CD1c-positive myeloid dendritic cell (primary cell): ENCODE data around the gene SMCO2.

Source experiments
- DNase-seq: peaks from one replicate; pipeline ENCODE4 v3.0.0-alpha.2; 2016; ENCODE audit errors: extremely low spot score

SMCO2 gene

GRCh38 chr12:27446436-27446835, at the start of gene SMCO2:
Gene SMCO2 (plus strand): TSS chr12:27446736. CDS start chr12:27470632, 23,896 bp downstream.
- no peak for DNase-seq

DNA sequence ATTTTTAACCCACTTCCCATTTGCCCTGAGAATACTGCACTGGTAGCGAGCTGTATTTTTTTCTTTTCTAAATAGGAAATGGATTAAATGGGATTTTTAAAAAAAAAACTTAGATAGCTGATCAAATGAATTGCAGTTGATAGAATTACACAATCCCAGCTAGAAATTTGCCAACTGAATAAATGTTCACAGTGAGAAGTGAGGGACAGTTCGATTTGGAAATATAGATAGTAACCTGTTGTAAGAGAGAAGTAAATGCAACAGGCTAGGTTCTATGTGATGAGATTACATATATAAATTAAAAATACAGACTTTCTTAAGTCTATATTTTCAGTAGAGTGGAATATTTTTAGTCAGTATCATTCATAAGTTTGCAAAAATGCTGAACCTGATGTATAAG, 48.1 kb upstream of the SMCO2 start:
- no peak for DNase-seq

DNA sequence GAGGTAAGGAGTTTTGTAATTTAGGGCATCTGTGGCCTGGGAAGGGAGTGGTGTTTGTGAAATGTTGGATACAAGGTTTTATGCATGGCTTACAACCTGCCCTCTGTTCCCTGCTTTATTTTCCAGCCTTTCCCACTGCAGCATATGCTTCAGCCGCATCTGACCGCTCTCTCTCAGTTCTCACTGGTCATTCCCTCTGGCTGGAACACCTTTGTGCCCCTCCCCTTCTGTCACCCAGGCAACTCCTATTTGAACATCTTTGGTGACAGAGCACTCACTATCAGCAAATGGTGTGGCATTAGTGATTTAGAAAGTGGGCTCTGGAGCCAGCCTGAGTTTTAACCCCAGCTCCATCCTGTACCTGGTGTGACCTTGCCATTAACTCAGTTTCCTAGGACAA, 47.5 kb upstream of the SMCO2 start:
- no peak for DNase-seq

- no peak for DNase-seq
These were observed 45.6 kb upstream of the SMCO2 start for GRCh38 chr12:27400856-27401354.

- no peak for DNase-seq
These were observed 34.5 kb upstream of the SMCO2 start for GRCh38 chr12:27412047-27412446.

DNA sequence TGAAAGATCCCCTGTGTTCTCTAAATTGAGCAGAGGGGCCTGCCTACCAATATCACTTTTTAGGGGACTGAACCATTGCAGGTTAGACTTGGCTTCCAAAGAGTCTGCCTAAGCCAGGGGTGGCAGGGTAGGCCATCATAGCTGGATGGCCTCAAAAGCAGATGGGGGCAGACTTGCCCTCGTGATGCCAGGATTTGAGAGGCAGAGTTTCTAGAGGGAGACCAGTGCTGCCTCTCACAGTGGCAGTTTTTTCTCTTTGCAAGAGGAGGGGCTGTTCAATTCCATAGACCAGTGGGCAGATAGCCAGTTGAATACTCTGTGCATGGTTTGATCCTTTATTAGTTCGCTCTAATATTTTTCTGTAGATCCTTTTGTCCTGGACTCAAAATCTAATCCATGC, 23.8 kb upstream of the SMCO2 start:
- DNase-seq = no peak

DNA sequence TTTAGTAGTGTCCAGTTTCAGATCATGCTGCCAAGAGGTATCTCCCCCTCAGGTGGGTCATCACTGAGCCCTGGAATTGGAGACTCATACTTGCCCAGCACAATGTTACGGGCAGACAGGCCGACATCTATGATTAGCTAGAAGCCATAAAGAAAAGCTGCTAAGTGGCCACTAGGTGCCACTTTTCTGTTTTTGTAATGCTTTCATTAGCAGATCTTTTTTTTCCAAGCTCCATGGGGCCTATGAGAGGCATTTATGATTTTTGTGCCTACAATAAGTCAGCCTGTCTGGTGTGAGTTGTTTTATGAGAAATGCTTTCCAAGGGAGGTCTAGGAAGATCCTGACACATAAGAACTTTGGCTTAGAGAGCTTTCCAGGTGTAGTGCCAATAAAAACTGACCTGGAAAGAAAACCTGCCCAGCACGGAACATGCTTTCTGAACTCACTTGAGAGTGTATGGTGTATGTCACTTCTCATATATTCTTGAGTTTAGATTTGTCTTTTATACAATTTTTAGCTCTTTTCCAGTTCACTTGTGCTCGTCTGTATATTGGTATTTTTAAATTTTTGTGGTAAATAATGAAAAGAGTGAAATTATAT, 21.8 kb upstream of the SMCO2 start:
- DNase-seq = peak; percentile 31

- no peak for DNase-seq
These were observed 21.2 kb upstream of the SMCO2 start for GRCh38 chr12:27425306-27425705.

DNA sequence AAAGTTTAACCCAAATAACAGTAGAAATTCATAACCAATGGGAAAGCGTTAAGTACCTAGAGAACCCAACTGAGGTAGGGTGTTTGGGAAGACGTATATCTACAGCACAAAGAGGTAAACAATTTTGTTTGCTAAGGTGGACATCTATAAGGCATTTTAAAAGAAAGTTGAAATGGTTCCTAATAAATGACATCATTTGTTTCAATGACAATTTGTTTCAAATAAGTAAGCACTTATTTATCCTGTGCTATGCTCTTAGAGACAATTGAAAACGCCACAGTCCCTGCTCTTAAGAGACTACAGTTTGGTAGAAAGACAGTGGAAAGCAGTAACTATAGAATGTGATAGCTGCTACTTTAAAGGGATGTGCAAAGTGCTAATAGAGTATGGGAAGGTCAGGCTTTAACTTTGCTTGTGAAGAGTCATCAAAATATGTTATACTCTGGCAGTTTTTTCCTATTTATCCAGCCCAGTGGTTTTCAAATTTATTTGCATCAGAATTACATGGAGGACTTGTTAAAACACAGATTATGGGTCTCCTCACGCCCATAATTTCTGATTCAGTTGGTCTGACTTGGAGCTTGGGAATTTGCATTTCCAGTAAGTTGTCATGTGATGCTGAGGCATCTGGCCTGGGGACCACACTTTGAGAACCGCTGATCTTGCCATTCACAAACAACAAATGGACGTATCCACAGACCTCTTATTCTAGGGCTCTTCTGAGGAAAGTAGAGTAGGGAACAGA, 19.6 kb upstream of the SMCO2 start:
- no peak for DNase-seq

GRCh38 chr12:27427824-27428223, 18.7 kb upstream of the SMCO2 start:
- no peak for DNase-seq

DNA sequence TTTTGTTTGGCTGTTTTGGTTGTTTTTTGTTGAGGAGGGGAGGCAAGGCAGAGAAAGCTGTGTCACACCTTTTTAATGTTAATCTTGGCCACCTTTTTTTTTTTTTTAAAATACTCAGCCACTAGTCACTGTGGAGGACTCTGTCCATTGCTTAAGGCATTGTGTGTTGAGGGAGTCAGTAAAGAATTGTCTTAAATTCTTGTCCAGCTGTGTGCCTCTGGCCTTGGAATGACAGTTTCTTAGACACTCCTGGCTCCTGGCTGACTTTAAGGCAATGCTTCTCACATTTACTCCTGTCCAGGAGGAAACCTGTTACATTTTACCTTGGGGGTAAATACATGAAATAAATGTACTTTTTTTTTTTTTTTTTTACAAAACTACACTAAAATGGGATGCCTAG, 18.1 kb upstream of the SMCO2 start:
- no peak for DNase-seq

DNA sequence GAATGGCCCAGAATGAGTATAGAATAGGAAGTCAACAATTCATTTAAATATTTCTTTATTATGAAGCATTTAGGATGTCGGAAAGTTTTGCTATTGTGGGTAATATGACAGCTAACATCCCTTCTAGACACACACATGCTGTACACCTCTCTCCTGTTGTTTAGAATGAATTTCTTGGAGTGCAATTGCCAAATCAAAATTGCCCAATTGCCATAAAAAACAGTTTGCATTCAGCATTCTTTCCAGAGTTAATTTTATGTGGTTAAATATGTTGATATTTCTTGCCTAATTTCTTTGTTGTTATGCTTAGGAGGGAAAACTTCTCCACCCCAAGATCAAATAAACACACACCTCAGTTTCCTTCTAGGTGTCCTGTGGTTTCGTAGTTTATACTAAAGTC, 16.9 kb upstream of the SMCO2 start:
- DNase-seq = no peak

GRCh38 chr12:27431185-27431584, 15.4 kb upstream of the SMCO2 start:
- peak; percentile 62 for DNase-seq

DNA sequence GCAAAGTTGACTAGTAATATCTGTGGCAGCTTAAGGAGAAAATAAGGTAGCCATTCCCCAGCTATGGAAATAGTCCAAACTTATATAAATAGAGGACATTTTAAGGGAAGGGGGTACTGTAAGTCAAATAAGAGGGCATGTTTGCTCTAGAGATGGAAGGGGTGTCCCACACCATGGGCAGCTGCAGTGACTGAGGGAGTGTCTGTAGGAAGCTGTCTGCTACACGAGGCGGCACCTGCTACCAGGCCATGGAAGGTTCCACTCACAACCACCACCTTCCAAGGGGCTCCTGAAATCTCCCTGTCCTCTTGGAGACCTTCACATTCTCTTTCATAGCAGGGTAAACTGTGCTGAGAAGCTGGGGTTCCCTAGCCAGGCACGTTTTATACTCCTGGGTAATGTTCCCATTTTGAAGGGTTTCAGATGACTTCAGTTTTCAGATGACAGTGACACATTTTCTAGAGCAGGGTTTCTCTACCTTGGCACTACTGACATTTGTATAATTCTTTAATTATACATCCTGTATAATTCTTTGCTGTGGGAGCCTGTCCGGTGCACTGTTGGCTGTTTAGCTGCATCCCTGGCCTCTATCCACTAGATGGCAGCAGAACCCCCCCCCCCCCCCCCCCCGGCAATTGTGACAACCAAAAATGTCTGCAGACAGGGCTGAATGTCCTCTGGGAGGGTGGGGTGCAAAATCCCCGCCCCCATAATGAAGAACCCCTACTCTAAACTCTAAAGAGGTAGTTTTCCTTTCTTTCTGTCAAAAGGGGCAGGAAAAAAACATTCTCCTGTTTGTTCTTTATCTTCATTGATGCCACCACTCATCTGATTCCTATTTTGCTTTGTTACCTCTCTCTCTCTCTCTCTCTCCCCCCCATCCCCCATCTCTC, 11.6 kb upstream of the SMCO2 start:
- DNase-seq = peak; percentile 20

- no peak for DNase-seq
These were observed 10.5 kb upstream of the SMCO2 start for GRCh38 chr12:27436029-27436428.

DNA sequence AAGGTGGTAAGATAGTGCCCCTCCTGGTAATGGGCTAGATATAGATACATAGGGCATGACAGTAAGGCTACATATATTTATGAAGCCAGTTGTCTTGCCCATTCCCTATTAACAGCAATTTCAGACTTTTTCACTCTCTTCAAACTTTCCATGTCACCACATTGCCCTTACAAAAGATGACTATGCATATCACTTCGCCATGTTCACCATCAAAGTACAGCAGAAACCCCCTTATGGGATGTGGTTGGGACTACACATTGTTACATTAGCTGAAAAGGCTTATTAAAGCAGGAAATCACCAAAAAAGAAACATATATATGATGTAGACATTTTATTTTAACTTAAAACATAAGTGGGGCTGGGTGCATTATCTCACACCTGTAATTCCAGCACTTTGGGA, 9.8 kb upstream of the SMCO2 start:
- DNase-seq = no peak

DNA sequence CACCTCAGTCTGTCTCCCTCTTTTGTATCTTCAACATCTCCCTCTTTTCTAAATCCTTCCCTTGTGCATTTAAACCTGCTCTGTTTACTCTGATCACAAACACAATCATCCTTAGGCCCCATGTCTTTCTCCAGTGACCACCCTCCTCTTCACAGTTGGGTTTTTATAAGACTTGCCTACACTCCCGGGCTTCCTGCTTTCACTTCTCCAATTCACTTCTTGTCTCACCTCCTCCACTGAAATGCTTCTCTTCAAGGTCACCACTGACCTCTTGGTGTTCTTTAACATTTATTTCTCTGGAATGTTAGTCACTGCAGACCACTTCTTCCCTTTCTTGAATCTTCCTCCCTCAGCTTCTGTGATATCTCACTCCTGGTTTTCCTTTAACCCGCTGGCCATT, 8.7 kb upstream of the SMCO2 start:
- peak; percentile 74 for DNase-seq

DNA sequence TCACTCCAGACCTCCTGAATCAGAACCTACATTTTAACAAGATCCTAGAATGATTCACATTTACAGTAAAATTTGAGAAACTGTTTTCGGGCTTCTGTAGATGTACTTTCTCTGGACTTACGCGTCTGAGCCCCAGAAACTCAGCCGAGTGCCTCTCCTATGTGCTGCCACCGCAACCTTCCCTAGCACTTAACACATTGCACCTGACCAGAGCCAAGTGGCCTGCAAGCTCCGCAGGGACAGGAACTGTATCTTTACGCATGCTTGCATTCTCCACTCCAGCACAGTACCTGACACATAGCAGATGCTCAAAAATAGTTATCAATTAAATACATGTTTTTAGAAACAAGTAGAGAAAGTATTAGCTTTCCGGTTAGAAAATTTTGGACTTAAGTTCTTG, 1.2 kb downstream of the SMCO2 start:
- no peak for DNase-seq

GRCh38 chr12:27449026-27449425, 2.5 kb downstream of the SMCO2 start:
- no peak for DNase-seq

GRCh38 chr12:27449893-27450534, 3.5 kb downstream of the SMCO2 start:
- DNase-seq = no peak

DNA sequence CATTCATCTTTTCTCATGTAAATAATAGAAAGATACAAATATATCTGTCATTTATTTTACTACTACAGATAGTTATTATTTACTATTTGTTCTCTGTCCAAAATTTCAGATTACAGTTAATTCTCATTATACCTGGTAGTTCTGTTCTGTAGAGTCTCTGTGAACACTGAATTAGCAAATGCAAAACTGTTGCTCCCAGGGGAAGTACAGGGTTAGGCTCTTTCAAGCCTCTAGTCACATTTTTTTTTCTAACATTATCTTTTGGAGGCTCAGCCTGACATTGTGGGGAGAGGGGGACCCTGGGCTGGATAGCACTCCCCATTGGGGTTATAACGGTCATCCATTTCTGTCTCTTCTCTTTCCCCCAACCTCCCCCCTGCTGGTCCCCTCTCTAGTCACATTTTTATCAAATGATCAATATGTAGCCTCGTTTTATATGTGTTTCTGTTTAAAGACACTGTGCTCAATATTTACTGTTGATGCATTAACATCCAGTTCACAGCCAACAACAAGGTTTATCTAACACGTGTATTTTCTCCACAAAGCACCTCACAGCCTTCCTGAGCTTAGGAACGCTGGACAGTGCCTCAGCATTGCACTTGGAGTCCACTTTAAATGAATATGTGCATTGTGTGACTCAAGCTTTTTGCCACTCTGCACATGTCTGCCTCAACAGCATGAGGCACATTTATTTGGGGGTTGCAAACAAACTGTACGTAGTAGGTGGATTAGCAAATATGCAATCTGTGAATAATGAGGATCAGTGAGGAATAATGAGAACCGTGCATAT, 4.7 kb downstream of the SMCO2 start:
- no peak for DNase-seq
